NCI-H2029 treated with DMSO at 0.1 percent for 48 hours (cell line): ENCODE data around the gene PLEKHG4.

ENCODE experiments used
- DNase-seq: peaks from one replicate; lab custom pipeline; 2025; lab: John Stamatoyannopoulos, UW

Gene PLEKHG4

DNA sequence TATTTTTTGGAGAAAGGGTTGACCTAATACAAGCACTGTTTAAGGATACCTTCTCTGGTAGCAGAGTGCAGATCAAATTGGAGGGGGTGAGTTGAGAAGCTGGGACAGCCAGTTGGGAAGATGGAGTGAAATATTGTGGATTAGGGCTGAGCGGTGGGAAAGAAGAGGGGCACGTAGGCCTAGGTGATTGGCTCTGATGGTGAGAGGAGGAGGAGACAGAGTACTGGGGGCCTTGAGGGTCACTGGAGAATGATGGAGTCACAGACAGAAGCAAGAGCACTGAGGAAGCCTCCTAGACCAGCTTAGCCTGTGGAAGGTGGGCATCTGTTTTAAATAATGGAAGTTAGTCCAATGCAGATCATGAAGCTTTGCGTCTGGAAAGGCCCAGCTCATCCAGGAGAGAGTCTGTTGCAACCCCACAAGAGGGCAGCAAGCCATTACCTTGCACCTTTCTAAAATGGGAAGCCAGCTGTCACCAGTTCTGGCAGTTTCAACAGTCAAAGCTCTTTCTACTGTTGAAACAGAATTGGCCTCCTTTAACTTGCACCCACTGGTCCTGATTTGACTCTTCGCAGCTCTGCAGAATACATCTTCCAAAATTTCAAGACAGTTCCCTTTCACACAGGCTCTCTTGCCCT lies 18.8 kb upstream of the PLEKHG4 start:
- no peak for DNase-seq

DNA sequence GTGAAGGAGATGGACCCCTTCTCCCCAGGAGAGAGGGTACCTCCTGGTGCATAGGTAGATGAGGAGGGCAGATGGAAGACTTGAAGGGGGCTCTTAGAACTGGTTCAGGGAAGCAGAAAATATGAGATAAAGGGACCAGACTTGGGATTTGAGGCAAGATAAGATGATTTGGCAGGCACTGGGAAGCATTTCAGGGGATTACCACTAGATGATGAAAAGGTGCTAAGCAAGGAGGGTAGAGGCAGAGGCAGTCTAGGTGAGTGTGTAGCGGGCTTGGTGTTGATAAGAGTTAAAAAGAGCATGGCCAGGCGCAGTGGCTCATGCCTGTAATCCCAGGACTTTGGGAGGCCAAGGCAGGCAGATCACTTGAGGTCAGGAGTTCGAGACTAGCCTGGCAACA lies 16.1 kb upstream of the PLEKHG4 start:
- no peak for DNase-seq

DNA sequence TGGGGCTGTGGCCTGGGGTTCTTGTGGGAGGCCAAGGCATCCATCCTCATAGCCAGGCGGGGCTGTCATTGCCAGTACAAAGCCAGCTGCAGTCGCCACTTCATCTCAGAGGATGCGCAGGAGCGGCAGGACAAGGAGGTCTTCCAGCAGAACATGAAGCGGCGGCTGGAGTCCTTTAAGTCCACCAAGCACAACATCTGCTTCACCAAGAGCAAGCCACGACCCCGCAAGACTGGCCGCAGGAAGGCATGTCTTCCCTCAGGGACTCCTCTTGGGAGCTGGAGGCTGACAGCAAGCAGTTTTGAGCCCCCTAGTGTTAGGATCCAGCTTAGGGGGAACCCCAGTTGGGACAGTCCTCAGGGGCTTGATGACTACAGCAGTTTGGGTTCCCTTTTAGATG lies 15.1 kb upstream of the PLEKHG4 start:
- no peak for DNase-seq

DNA sequence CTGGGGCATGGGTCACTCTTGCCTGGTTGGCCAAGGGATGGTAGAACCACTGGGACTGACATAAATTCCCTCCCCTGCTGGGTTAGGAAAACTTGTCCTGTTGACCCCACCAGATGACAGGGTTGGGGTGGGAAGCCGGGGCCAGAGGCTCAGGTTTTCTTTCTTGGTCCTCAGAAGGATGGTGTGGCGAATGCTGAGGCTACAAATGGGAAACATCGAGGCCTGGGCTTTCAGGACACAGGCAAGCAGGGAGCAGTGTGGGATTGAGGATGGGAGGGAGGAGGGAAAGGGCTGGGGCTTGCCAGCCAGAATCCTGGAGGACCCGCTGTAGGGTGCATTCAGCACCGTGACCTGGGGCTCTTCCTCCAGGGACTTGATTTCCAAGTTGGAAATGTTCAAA lies 14.5 kb upstream of the PLEKHG4 start:
- DNase-seq, result no peak

DNA sequence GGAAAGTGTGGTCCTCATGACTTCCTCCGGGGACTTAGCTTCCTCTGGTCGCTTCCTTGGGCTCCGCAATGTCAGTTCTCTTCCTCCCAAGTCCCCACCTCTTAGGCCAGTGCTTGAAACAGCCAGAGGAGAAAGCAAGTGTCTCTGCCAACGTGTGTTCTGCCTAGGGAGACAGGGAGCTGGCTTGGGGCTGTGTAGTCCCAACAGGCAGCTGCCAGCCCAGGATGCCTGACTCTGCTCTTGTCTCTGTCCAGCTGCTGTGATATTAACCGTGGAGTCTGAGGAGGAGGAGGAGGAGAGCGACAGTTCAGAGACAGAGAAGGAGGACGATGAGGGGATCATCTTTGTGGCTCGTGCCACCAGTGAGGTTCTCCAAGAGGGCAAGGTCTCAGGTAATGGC lies 13.5 kb upstream of the PLEKHG4 start:
- DNase-seq, result no peak

DNA sequence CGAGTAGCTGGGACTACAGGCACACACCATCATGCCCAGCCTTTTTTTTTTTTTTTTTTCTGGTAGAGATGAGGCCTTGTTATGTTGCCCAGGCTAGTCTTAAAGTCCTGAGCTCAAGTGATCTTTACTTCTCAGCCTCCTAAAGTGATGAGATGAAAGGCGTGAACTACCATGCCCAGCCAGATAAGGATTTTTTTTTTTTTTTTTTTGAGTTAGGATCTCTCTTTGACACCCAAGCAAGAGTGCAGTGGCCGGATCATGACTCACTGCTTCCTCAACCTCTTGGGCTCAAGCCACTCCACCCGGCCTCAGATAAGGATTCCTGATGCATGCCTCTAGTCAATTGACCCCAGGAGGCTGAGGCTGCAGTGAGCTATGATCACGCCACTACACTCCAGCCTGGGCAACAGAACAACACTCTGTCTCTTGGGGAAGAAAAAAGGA lies 11.2 kb upstream of the PLEKHG4 start:
- no peak for DNase-seq

DNA sequence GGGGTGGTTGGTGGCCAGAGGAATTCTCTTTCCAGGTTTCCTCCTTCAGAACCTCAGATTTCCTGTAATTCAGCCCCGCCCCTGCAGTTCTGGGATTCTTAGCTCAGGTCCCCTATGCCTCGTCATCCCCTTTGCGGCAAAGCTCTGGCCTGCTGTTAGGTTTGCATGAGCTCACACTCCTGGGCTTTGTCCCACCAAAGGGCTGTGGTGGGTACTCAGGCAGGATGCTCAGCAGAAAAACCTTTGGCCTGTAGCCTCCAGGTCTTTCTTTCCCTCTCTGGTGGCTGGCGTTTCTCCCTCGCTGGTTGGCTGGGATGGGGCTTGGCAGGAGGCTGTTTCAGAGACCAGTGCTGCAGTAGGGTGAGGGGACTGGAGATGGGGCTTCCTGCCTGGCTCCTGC lies 9.6 kb upstream of the PLEKHG4 start:
- no peak for DNase-seq

DNA sequence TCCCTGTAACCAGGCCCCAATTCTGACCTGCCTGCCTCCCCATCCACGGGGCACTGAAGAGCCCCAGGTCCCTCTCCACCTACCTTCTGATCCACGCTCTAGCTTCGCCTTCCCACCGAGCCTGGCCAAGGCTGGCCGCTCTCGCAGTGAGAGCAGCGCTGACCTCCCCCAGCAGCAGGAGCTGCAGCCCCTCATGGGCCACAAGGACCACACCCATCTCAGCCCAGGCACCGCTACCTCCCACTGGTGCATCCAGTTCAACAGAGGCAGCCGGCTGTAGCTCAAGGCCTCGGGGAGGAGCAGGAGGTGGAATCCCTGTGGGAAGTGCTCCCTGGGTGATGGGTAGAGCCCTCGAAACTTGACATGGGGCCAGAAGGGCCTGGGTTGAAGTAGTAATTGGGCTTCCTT lies 8.4 kb upstream of the PLEKHG4 start:
- DNase-seq, result no peak

DNA sequence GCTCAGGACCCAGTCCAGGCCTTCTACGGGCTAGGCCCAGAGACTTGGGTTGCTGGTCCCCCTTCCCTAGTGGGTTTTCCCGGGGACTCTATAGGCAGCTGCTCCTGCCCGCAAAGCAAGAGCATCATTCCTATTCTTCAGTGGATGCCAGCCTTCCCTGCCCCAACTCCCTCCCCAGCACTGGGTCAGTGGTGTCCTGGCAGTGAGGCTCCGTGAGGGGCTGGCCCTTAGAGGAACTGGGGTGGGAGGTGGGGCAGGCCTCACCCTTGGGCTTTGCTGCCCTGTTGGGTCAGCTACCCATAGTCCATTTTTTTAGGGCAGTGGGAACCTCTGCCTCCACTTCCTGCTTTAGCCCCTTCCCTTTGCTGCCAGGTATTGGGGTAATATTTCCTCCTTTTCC lies 7.9 kb upstream of the PLEKHG4 start:
- no peak for DNase-seq

DNA sequence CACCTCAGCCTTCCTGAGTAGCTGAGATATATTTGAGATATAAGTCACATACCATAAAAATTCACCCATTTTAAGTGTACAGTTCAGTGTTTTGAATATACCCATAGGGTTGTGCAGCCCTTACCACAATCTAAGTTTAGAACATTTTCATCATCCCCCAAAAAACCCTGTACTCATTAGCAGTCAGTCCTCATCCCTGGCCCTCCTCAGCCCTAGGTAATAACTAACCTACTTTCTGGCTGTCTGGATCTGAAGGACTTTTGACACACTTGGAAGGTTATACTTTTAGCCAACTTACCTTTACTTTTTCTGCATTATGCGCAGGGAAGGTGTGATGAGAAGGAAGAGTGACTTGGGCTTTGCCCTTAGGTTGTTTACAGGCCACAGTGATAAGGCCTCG lies 4.0 kb upstream of the PLEKHG4 start:
- no peak for DNase-seq

DNA sequence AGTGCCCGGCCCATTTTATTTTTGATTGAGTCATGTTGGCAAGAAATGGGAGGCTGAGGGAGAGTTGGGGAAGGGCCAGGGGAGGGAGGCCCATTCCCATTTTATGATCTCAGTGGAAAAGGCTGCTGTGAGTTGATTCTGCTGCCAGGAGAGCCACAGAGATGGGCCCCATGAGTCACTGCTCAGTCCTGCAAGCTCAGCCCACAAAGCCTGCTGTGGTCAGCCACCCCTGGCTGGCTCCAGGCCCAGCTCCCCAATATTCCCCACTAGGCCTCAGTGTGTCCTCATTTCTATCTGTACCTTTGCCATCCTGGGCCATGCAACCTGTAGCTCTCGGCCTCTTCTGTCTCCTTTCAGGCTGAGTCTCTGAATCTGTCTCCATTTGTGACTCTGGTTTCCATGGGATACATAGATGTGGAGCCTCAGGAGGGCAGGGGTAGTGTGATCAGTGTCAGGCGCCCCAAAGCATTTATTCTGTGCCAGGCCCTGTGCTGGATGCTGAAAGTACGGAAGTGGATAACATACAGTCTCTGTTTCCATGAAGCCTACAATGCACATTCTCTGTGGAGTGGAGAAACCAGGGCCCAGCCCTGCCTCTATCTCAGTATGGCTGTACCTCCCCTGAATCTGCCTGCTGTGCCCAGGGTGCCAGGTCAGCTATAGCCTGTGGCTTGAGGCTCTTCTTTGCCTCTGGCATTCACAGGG lies 1.9 kb upstream of the PLEKHG4 start:
- DNase-seq, result no peak

DNA sequence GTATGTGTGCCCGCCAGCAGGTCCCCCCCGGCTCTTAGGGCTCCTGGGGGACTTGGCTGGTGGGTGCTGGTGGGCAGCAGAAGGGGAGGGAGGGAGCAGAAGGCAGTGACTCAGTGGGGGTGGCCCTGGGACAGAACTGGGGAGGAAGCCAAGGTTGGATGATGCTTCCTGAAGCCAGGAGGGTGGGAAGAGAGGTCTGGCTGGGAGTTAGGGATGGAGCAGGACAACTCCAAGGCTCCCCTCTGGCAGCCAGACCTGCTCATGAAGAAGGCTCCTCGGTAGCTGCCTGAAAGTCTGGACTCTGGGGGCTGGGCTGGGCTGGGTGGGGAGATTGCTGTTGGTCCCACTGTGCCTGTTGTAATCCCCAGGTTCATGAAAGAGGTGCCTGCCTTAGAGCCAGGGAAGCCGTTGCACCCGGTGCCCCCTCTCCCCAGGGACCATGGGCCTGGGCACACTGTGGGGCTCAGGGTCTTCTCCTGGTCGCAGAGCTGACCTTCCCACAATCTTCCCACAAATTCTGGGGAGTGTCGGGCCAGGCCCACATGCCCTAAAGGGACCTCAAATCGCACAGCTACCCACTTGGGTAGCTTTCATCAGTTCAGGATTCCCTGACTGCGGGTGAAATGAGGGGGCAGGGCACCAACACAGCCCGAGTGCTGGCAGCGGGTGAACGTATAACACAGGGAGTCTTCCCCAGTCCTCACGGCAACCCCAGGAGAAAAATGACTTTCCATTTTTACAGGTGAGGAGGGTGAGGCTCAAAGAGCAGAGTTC lies 1.1 kb upstream of the PLEKHG4 start:
- DNase-seq, result no peak

DNA sequence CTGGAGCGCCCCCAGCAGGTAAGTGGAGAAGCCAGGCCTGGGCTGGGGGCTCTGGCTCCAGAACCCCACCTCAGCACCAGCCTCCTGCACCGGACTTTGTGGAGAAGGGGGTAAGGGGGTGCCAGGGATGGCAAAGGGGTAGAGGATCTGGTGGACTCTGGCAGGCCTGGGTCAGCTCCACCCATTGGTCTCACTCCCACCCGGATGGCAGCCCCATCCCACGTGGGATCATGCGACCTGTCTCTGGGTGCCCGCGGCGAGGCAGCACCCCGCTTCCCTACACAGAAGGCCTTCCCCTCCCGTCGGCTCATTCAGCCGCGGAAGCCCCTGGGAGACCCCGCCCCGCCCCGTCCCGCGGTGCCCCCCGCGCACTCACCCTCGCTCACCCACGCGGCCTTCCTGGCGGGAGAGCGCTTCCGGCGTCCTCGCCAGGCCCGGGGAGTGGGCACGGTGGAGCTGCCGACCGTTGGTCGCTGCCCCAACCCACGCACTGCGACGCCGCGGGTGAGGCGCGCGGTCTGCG lies 498 bp upstream of the PLEKHG4 start:
- DNase-seq, result no peak

DNA sequence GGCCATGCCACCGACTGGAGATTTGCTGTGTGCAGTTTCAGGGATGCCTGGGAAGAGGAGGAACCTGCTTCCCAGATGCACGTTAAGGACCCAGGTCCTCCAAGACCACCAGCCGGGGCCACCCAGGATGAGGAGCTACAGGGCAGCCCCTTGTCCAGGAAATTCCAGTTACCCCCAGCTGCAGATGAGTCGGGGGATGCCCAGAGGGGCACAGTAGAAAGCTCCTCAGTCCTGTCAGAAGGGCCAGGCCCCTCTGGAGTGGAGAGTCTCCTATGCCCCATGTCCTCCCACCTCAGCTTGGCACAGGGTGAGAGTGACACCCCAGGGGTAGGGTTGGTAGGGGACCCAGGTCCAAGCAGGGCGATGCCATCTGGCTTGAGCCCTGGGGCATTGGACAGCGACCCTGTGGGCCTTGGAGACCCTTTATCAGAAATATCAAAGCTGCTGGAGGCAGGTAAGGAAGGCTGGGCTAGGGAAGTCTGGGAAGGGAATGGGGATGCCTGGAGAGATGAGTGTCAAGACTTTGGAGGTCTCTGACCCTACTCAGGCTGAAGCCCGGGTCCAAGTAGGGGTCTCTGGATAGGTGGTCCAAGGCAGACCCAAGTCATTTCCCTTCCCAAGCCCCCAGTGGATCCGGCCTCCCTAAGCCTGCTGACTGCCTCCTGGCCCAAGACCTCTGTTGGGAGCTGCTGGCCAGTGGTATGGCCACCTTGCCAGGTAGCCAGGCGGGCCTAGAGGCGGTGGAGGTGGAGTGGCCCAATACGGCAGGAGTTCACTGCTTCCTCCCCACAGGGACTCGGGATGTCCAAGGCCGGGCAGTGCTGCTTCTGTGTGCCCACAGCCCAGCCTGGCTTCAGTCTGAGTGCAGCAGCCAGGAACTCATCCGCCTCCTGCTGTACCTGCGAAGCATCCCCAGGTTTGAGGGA lies 1.0 kb downstream of the PLEKHG4 start:
- DNase-seq, result no peak

DNA sequence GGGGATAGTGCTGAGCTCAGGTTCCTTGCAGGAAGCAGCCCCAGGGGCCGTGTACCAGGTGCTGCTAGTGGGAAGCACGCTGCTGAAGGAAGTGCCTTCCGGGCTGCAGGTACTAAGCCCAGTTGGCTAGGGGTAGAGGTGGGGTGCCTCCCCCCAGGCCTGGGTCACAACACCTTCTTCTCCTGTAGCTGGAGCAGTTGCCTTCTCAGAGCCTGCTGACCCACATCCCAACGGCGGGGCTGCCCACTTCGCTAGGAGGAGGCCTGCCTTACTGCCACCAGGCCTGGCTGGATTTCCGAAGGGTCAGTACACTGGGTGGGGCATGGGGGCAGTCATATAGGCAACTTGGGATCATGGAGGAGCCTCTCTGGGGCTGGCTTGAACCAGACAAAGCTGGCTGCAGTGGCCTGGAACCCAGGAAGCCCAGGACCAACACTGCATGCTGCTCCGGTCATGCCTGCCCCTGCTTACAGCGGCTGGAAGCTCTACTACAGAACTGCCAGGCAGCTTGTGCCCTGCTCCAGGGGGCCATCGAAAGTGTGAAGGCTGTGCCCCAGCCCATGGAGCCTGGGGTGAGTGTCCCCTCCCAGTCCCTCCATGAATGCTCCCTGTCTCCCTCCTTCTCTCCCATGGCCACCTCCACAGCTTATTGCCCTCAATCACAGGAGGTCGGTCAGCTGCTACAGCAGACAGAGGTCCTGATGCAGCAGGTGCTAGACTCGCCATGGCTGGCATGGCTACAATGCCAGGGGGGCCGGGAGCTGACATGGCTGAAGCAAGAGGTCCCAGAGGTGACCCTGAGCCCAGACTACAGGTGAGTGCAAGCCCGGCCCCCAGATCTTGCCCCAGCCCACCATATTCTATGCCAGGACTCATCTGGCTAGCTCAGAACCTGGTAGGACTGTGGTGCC lies 2.5 kb downstream of the PLEKHG4 start:
- no peak for DNase-seq

DNA sequence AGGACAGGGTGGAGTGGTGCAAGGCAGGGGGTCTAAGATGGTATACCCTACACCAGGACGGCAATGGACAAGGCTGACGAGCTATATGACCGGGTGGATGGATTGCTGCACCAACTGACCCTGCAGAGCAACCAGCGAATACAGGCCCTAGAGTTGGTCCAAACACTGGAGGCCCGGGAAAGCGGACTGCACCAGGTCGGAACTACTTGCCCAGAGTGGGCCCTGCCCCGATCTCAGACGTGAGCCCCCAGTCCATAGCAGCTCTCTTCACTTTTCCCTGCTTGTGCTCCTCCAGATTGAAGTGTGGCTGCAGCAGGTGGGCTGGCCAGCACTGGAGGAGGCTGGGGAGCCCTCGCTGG lies 3.1 kb downstream of the PLEKHG4 start:
- DNase-seq, result no peak

DNA sequence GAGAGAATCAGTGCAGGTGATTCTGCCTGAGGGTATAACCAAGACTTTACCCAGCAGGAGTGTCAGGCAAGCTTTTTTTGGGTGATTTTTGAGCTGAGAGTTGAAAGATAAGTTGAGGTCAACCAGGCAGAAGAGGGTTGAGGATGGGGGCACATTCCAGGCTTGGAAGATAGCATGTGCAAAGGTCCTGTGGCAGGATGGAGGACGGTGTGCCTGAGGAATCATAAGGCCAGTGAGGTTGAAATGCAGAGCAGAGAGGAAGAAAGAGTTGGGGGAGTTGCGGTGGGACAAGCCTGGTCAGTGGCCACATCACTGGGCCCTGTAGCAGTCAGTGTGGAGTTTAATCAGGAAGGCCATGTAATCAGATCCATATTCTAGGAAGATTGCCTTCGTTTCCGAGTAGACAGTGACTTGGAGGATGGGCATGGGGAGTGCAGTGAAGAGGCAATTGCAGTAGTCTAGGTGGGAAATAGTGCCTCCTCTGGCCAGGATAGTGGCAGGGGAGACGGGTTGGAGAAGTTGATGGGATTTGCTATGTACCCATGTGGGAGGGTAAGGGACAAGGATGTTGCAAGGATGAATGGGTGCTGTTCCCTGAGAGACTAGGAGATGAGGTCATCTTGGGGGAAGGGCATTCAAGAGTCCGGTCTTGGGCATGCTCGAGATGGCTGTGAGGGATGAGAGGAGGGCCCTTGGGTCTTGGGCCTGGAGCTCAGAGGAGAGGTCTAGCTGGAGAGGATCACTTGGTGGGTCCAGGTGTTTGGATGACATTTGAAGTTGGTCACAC lies 3.9 kb downstream of the PLEKHG4 start:
- no peak for DNase-seq

DNA sequence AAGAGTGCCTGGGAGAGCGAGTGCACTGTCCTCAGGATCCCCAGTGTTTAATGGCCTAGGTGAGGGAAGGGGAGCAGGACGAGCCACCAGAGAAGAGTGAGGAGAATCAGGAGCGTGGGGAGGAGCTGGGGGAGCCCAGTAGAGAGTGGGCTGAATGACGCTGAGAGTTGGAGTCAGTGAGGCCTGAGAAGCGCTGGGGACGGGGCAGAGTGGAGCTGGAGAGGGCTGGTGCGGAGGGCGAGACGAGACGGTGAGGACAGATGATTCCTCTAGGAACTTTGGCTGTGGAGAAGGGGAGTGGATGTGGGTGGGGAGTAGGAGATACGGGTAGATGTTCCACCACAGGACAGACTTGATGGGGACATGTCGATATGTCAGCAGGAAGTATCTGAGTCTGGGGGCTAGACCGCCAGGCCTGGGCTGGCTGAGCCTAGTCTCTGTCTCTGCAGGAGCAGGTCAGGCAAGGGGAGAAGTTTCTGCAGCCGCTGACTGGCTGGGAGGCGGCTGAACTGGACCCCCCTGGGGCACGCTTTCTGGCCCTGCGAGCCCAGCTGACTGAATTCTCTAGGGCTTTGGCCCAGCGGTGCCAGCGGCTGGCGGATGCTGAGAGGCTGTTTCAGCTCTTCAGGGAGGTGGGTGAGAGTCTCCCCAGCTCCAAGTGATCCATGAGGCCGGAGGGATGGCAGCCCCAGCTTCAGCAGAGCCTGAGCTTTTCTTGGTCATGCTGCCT lies 4.7 kb downstream of the PLEKHG4 start:
- no peak for DNase-seq
